Thoracic aorta (tissue), 2 donors: ENCODE measurements around the gene PHETA2. TPM values are rescaled to one million over a fixed set of nuclear protein-coding genes. Genes with fewer than 3 reads are reported as not detected.

ENCODE experiments used
- ATAC-seq: fragments of 150-250 bp; one replicate; pipeline ENCODE4 v1.8.0; 2017; ENCODE audit warnings: low read depth; ENCODE audit not compliant: insufficient number of reproducible peaks, low FRiP score
- DNase-seq: peaks from one replicate; pipeline ENCODE4 v3.0.0-alpha.2; 2020; ENCODE audit warnings: low spot score
- H3K27ac ChIP-seq, 2 donors: fragments of 200-600 bp; sonication (generic); 1 replicate in 1 of 2; 2 replicates in 1 of 2; pipeline ENCODE4 v1.5.1; 2016; ENCODE audit warnings: mild to moderate bottlenecking in 2 of 2, moderate library complexity in 2 of 2
- H3K27me3 ChIP-seq: fragments of 200-600 bp; sonication (generic); replicated peaks from 2 replicates; pipeline ENCODE4 v1.6.0; 2016; ENCODE audit warnings: mild to moderate bottlenecking; ENCODE audit not compliant: insufficient read depth
- H3K36me3 ChIP-seq: fragments of 200-600 bp; sonication (generic); one replicate; pipeline ENCODE4 v1.5.1; 2016
- H3K4me1 ChIP-seq, 2 donors: fragments of 200-600 bp; sonication (generic); 1 replicate in 1 of 2; 2 replicates in 1 of 2; pipeline versions ENCODE4 v1.5.1 to v1.6.0; 2016; ENCODE audit warnings: low read depth in 2 of 2, mild to moderate bottlenecking in 1 of 2; ENCODE audit not compliant: control insufficient read depth in 1 of 2
- H3K4me3 ChIP-seq: fragments of 200-600 bp; sonication (generic); 2 replicates; pipeline ENCODE4 v1.5.1; 2016; ENCODE audit warnings: mild to moderate bottlenecking
- H3K9me3 ChIP-seq: fragments of 200-600 bp; sonication (generic); 2 replicates; pipeline ENCODE4 v1.5.1; 2016
- CTCF ChIP-seq: fragments of 200-600 bp; sonication (generic); IDR thresholded peaks from one replicate; pipeline ENCODE4 v1.5.1; 2019; ENCODE audit warnings: antibody characterized with exemption
- total RNA-seq, 2 donors: library from RNA; depleted of rRNA; stranded (reverse); fragments of >200 nt; gene quantifications; one replicate each; pipeline versions ENCODE4 v1.1.0 to v1.2.3, GENCODE V29; 2016

Gene PHETA2
- total RNA-seq, 2 donors from 2014 or later: 22.1 to 23.7 TPM

GRCh38 chr22:42076764-42077485 is 2.9 kb downstream of the PHETA2 start:
- Histone ChIP-seq H3K4me1 (peaks cover 20 to 54% of the 10 kb centered on the region in 2 donors), H3K27ac (no peak overlapping the region), H3K9me3 (no peaks in the 10 kb centered on the region), H3K36me3 (no peaks in the 10 kb centered on the region), H3K4me3 (no peak overlapping the region), H3K27me3 (no peaks in the 10 kb centered on the region)
- DNase-seq: no peak
- ATAC-seq: no peak
- TF ChIP-seq CTCF: no peak

- ATAC-seq: no peak
- peaks cover 20 to 58% of the 10 kb centered on the region in 2 donors for H3K4me1 ChIP-seq
- no peak for DNase-seq
- H3K27me3 ChIP-seq: no peaks in the 10 kb centered on the region
- no peaks in the 10 kb centered on the region for H3K9me3 ChIP-seq
- no peak for TF ChIP-seq CTCF
- no peak overlapping the region for H3K4me3 ChIP-seq
- H3K36me3 ChIP-seq: peaks cover 4% of the 10 kb centered on the region
- H3K27ac ChIP-seq: peak overlapping the region; percentile 98 to 99
Measured at GRCh38 chr22:42077486-42078125, 3.6 kb downstream of the PHETA2 start.

GRCh38 chr22:42078469-42079318 is 4.6 kb downstream of the PHETA2 start:
- Histone ChIP-seq H3K27ac (peak overlapping the region; percentile 98 to 99), H3K27me3 (no peaks in the 10 kb centered on the region), H3K4me1 (peaks cover 15 to 53% of the 10 kb centered on the region in 2 donors), H3K4me3 (peak overlapping the region; percentile 78), H3K9me3 (no peaks in the 10 kb centered on the region), H3K36me3 (peaks cover 13% of the 10 kb centered on the region)
- ATAC-seq (peak; percentile 20), DNase-seq (no peak)
- no peak for TF ChIP-seq CTCF

- Histone ChIP-seq H3K27me3 (no peaks in the 10 kb centered on the region), H3K9me3 (no peaks in the 10 kb centered on the region), H3K4me3 (peak within 1 kb of the TSS; percentile 78), H3K4me1 (peaks cover 14 to 47% of the 10 kb centered on the region in 2 donors), H3K36me3 (peaks cover 19% of the 10 kb centered on the region), H3K27ac (peak within 1 kb of the TSS; percentile 98 to 99)
- peak; percentile 93 for ATAC-seq
- DNase-seq: peak; percentile 97
- no peak for TF ChIP-seq CTCF
Measured at GRCh38 chr22:42079319-42080251, 5.5 kb downstream of the PHETA2 start, which contains the start of gene SMDT1. TSS of gene SMDT1 (plus strand) at chr22:42079700. CDS start at chr22:42079769, 69 bp downstream.
